ENCODE measurements around the gene COX10.

The COX10 gene

GRCh38 chr17:14197057-14197456 is 127.8 kb downstream of the COX10 start:
- in situ Hi-C loops (cut with HindIII; ENCODE audit: low sequenced_read_pairs) = no loop called here

GRCh38 chr17:14197586-14197985 is 128.3 kb downstream of the COX10 start:
- no peak for DNase-seq (ENCODE audit: low read depth)
- no peak for TF ChIP-seq CTCF (IDR thresholded peaks at IDR 0.05; ENCODE audit: low read depth, low read length, missing control alignments)
- in situ Hi-C loops (cut with HindIII; ENCODE audit: low sequenced_read_pairs) = no loop called here
- H3K4me3 ChIP-seq (ENCODE audit: low read depth, low read length) = no peak overlapping the region

More at GRCh38 chr17:14197057-14197456, 127.8 kb downstream of the COX10 start:
- DNase-seq (ENCODE audit: low read depth) = no peak
- H3K4me3 ChIP-seq (ENCODE audit: low read depth, low read length) = no peak overlapping the region
- no peak for TF ChIP-seq CTCF (IDR thresholded peaks at IDR 0.05; ENCODE audit: low read depth, low read length, missing control alignments)

GRCh38 chr17:14198013-14198412 is 128.7 kb downstream of the COX10 start:
- in situ Hi-C loops (cut with HindIII; ENCODE audit: low sequenced_read_pairs) = no loop called here

GRCh38 chr17:14198575-14198974 is 129.3 kb downstream of the COX10 start:
- TF ChIP-seq CTCF (IDR thresholded peaks at IDR 0.05; ENCODE audit: low read depth, low read length, missing control alignments) = no peak
- in situ Hi-C loops (cut with HindIII; ENCODE audit: low sequenced_read_pairs) = no loop called here
- no peak for DNase-seq (ENCODE audit: low read depth)
- no peak overlapping the region for H3K4me3 ChIP-seq (ENCODE audit: low read depth, low read length)

More at GRCh38 chr17:14198013-14198412, 128.7 kb downstream of the COX10 start:
- H3K4me3 ChIP-seq (ENCODE audit: low read depth, low read length) = no peak overlapping the region
- no peak for DNase-seq (ENCODE audit: low read depth)
- no peak for TF ChIP-seq CTCF (IDR thresholded peaks at IDR 0.05; ENCODE audit: low read depth, low read length, missing control alignments)

- in situ Hi-C loops (cut with HindIII; ENCODE audit: low sequenced_read_pairs) = no loop called here
- DNase-seq (ENCODE audit: low read depth) = no peak
- TF ChIP-seq CTCF (IDR thresholded peaks at IDR 0.05; ENCODE audit: low read depth, low read length, missing control alignments) = no peak
- H3K4me3 ChIP-seq (ENCODE audit: low read depth, low read length) = no peak overlapping the region
Observed at GRCh38 chr17:14199601-14200000, 130.3 kb downstream of the COX10 start.

- no peak for TF ChIP-seq CTCF (IDR thresholded peaks at IDR 0.05; ENCODE audit: low read depth, low read length, missing control alignments)
- in situ Hi-C loops (cut with HindIII; ENCODE audit: low sequenced_read_pairs) = no loop called here
- DNase-seq (ENCODE audit: low read depth) = no peak
- H3K4me3 ChIP-seq (ENCODE audit: low read depth, low read length) = no peak overlapping the region
Observed at GRCh38 chr17:14200354-14200753, 131.1 kb downstream of the COX10 start.

Measured in astrocyte of the cerebellum (primary cell).